Glomerular visceral epithelial cell (primary cell): ENCODE results near the gene ADARB2.
"Not testable (repeated sequence)": the region's sequence is repeated elsewhere in the genome, so short reads cannot be mapped to it uniquely, and the experiment has no call there.

Experiments used
- DNase-seq: peaks from one replicate; pipeline ENCODE4 v3.0.0-alpha.2; 2016; ENCODE audit errors: extremely low spot score

The ADARB2 gene

DNA sequence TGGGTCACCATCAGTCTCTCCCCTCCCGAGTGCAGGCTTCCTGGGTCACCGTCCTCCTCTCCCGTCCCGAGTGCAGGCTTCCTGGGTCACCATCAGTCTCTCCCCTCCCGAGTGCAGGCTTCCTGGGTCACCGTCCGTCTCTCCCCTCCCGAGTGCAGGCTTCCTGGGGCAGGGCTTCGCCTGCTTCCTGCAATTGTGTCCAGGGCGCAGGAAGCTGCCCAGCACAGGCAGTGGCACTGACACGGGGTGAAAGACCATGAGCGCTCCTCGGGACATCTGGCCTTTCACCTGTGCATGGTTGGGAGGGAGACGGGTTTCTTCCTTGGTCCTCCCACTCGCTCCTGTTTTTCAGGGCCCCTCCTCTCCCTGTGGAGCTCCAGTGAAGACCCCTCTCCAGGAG is 339.2 kb downstream of the ADARB2 start:
- not testable (repeated sequence) for DNase-seq

DNA sequence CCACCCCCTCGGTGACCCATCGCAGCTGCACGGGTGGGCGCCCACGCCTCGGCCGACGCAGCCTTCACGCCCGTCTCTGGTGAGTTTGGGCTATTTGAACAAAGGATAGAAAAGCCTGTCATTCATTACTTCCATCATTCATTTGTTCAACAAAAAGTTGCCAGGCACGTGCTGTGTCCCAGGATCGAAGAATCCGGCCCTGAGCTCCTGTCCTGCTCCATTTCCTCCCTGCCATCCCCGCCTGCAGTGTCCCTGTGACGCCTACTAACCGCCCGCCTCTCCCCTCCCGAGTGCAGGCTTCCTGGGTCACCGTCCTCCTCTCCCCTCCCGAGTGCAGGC is 341.1 kb downstream of the ADARB2 start:
- DNase-seq: no peak

DNA sequence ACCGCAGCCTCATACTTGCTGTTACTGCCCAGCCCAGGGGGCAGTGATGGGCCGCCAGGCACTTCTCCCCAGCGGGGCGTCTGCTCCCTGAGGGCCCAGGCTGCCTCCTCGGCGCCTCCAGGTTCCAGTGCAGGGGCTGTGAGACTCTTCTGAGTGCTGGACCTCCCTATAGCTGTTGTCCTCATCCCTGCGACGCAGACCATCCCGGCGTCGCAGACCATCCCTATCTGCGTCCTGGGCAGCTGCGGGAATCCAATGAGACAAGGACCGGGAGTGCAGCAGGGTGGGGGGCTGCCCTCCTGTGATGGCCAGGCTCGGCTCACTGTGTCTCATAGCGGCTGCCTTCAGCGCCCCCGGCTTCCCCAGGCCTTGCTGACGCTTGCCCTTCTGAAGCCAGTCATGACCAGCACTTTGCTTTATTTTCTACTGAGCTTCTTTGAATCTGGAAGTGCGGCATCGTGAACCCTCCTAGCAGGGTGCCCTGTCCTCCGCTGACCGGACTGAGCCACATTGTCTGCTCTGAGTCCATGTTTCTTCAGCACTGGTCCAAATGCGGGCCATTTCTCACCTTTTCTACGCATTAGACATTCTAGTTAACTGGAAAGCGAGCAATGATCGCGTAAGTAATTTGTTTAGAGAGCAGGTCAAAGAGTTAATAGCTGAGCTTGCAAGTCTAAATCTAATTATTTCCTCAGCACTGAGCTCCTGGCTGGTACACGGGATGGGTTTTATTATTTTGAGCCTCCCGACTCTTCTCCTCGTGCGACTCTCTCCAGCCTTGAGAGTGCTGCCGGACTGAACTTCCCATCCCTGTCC is 341.6 kb downstream of the ADARB2 start:
- DNase-seq: no peak

DNA sequence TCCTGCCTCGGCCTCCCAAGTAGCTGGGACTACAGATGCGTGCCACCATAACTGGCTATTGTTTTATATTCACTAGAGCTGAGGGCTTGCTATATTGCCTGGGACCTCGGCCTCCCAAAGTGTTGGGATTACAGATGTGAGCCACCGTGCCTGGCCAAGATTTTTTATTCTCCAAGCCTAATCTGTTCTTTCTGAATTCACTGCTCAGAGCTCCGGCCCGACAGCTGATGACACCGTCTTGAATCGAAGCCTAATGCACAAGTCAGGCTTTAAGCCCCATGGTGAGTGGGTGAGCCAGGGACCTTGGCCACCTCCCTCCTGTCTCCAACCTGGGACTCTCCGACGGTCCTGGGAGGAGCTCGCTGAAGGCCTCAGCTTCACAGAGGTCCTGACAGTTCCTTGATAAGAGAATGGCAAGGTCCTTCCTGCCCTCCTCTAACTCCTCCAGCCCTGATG is 342.3 kb downstream of the ADARB2 start:
- DNase-seq: no peak

GRCh38 chr10:1394155-1394912 is 343.0 kb downstream of the ADARB2 start:
- DNase-seq: no peak

DNA sequence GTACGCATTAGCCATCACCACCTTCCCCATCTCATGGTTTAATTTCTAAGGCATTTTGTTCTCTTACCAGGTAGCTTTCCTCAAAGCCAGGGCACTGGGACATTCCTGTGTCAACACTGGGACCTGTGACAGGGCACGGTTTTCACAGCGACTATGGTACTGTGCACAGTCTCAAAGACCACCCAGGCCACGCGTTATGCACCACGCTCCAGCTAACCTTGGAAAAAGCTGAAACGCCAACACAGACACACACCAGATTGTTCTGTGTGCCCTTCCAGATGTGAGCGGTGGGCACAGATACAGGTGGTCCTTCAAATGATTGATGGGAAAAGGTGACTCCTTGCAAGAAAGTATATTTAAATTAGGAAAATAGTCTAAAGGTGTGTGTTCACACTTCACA is 343.8 kb downstream of the ADARB2 start:
- DNase-seq: no peak

DNA sequence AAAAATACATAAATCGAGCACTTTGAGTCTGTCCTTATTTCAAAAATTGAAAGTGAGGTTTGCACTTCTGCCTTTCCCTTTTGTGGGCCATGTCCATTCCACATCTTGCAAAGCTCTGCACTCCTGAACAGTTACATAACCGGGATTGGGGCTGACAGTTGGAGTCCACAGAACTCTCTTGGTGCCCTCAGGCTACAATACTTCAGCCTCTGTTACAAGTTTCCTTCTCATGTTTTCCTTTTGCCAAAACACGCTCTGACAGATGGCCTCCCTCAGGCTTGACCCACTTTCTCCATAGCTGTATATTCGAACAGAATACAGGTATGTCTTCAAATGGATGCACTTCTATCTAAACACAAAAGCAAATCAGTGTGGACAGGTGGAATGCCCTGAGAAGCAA is 345.2 kb downstream of the ADARB2 start:
- no peak for DNase-seq

GRCh38 chr10:1390200-1390599 is 347.1 kb downstream of the ADARB2 start:
- no peak for DNase-seq

GRCh38 chr10:1384026-1384425 is 353.3 kb downstream of the ADARB2 start:
- DNase-seq: no peak

GRCh38 chr10:1382711-1383110 is 354.6 kb downstream of the ADARB2 start:
- DNase-seq: no peak

DNA sequence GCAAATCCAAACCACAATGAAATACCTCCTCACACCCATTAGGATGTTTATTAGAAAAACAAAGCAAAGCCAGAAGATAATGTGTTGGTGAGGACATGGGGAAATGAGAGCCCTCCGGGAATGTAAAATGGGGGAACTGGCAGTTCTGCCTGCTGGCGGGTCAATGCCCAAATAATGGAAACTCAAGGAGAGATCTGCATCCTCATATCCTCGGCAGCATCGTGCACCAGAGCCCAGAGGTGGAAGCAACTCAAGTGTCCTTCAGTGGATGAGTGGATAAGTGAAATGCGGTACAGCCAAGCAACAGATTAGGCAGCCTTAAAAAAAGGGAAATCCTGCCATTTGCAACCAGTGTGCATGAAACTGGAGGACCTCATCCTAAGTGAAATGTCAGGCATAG is 356.0 kb downstream of the ADARB2 start:
- DNase-seq: no peak

DNA sequence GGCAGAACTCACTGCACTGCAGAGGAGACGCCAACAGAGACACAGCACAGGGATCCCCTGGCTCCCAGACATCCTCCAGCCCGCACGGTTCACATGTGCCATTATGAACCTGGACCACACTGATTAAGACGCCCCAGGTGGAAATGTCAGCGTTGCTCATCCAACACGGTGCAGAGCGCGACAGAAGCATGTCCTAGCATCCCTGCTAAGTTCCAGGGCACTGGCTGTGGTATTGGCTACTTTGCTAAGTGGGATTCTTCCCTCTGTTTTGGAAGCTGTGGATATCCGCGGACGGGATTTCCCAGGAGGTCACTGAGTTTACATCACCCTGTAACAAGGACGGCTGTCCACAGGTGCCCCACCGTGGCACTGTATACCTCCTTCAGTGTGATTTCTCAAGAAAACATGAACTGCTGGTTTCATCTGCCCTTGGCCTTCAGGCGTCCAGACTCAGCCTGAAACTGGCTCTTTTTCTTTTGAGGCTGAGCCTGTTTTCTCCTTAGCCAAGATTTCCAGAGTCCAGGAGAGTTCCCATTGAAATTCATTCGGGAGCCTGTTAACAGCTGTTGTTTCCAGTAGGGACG is 357.1 kb downstream of the ADARB2 start:
- DNase-seq: no peak

DNA sequence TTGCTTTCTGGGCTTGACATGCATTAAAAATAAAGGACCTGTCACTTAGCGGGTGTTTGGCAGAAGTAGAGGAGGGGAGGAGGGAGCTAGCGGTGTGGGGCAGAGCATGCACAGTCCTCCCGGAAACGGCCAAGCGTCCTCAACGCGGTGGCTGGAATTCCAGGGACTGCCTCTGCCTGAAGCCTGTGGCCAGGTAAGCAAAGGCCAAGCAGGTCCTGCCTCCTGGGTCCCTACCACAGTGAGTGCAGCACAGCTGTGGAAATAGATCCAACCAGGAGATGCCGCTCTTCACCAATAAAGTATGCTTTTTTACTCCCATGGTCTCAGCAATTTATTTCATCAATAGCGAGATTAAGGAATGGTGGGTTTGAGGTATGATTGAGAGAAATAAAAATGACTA is 357.7 kb downstream of the ADARB2 start:
- DNase-seq: no peak

DNA sequence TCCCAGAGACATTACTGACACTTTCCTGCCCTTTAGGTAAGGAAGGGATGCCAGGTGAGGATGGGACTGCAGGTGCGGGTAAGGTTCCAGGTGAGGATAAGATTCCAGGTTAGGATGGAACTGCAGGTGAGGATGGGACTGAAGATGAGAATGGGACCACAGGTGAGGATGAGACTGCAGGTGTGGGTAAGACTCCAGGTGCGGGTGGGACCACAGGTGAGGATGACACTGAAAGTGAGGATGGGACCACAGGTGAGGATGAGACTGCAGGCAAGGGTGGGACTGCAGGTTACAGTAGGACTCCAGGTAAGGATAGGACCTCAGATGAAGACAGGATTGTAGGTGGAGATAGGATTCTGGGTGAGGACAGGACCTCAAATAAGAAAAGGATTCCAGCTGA is 358.9 kb downstream of the ADARB2 start:
- DNase-seq: no peak

GRCh38 chr10:1377740-1378397 is 359.5 kb downstream of the ADARB2 start:
- DNase-seq: no peak

GRCh38 chr10:1377231-1377630 is 360.1 kb downstream of the ADARB2 start:
- no peak for DNase-seq

DNA sequence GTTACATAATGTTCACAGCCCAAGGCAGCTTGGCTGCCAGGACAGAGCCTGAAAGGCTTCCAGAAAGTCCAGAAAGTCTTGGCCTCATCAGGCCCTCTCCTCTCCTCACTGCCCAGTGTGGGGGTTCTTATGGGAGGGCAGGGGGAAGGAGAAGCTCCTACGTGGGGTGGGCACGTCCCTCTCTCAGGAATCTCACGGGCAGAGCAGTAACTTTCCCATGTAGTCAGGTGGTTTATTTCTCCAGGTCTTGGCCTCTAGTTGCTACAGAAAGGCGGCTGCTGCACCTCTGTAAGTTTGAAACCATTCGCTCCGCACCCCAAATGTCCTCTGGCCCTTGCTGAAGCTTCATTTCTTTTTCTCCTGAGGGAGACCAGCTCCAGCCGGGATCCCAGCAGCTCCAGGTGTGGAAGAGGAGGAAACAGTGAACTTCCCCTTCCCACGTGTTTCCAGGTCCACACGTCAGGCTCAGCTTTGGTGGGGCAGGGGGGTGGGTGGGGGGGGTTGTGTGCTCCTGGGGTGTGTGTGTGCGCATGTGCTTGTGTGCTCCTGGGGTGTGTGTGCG is 360.9 kb downstream of the ADARB2 start:
- DNase-seq: no peak

- no peak for DNase-seq
Observed at GRCh38 chr10:1375346-1376170, 361.8 kb downstream of the ADARB2 start.

DNA sequence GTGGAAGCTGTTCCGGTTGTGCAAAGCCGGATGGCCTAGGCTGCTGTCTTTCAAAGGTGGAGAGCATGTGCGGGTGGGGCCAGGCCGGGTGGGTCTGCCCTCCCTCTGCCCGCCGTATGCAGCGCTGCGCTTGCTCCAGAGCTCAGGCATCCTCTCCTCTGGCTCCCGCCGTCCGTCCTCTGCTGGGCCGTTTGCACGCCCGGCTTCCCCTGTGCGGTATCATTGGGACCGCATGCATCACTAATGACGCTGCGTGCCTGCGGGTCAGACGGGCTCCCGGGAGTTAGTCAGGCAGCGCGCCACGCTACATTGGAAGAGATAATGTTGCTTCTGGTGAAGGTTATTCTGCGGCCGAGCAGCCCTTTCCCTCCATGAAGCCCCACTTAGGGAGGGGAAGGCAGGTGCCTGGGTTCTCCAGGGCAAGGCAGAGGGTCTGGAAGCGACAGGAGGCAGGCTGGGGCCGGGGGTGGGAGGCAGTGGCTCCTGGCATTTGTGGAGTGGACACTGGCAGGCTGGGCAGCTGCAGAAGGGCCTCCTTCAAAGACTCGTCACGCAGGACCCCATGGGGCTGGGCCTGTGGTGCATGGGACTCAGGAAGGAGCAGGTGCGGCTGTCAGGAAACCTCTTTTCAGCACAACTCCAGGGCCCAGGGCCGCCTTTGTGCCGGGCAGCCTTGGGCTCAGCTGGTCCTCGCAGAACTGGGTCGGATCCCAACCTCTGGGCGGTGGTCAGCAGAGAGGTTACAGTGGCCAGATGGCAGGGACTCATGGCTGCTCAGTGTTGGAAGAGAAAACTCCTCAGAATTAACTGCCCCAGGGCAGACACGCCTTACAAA is 362.6 kb downstream of the ADARB2 start:
- no peak for DNase-seq

- no peak for DNase-seq
Observed at GRCh38 chr10:1373287-1373686, 364.0 kb downstream of the ADARB2 start.
